Fibroblast of gingiva (primary cell): ENCODE data around the gene PIP5K1B.

Experiments
- DNase-seq: peaks from one replicate; pipeline ENCODE4 v3.0.0-alpha.2; 2011; ENCODE audit warnings: low read depth

The PIP5K1B gene

GRCh38 chr9:68817079-68817875 lies 112.2 kb downstream of the PIP5K1B start:
- DNase-seq, result no peak

GRCh38 chr9:68819065-68819464 lies 114.0 kb downstream of the PIP5K1B start:
- no peak for DNase-seq

- DNase-seq, result no peak
These were observed 116.9 kb downstream of the PIP5K1B start for GRCh38 chr9:68821911-68822310.

GRCh38 chr9:68822596-68823165 lies 117.6 kb downstream of the PIP5K1B start:
- DNase-seq, result no peak

- DNase-seq, result no peak
These were observed 120.9 kb downstream of the PIP5K1B start for GRCh38 chr9:68825762-68826472.

- DNase-seq, result no peak
These were observed 123.1 kb downstream of the PIP5K1B start for GRCh38 chr9:68827837-68828744.

GRCh38 chr9:68832101-68832500 lies 127.1 kb downstream of the PIP5K1B start:
- no peak for DNase-seq

GRCh38 chr9:68832861-68833518 lies 128.0 kb downstream of the PIP5K1B start:
- no peak for DNase-seq

- DNase-seq, result no peak
These were observed 130.0 kb downstream of the PIP5K1B start for GRCh38 chr9:68834931-68835520.

- DNase-seq, result no peak
These were observed 131.7 kb downstream of the PIP5K1B start for GRCh38 chr9:68836788-68837187.

GRCh38 chr9:68838245-68838644 lies 133.2 kb downstream of the PIP5K1B start:
- no peak for DNase-seq

GRCh38 chr9:68841276-68842052 lies 136.4 kb downstream of the PIP5K1B start:
- DNase-seq, result no peak

- no peak for DNase-seq
These were observed 137.5 kb downstream of the PIP5K1B start for GRCh38 chr9:68842568-68842967.

GRCh38 chr9:68843239-68843638 lies 138.2 kb downstream of the PIP5K1B start:
- DNase-seq, result no peak

GRCh38 chr9:68844157-68844556 lies 139.1 kb downstream of the PIP5K1B start:
- no peak for DNase-seq

- DNase-seq, result no peak
These were observed 139.9 kb downstream of the PIP5K1B start for GRCh38 chr9:68844631-68845612.

GRCh38 chr9:68847765-68848164 lies 142.7 kb downstream of the PIP5K1B start:
- no peak for DNase-seq

GRCh38 chr9:68851657-68852056 lies 146.6 kb downstream of the PIP5K1B start:
- no peak for DNase-seq

- DNase-seq, result no peak
These were observed 147.9 kb downstream of the PIP5K1B start for GRCh38 chr9:68852941-68853340.
